Mesenchymal stem cell (in vitro differentiated cells and primary cell): ENCODE data around the gene XPO6.
"Not testable (repeated sequence)": the region's sequence is repeated elsewhere in the genome, so short reads cannot be mapped to it uniquely, and the experiment has no call there.

Experiments
- DNase-seq: peaks from one replicate; pipeline ENCODE4 v3.0.0-alpha.2; 2013
- H2AFZ ChIP-seq: one replicate; pipeline ENCODE4 v1.6.1; 2013; ENCODE audit warnings: low read depth, mild to moderate bottlenecking, control low read depth, inconsistent platforms, low read length, moderate library complexity
- H2AK5ac ChIP-seq: 2 replicates; pipeline ENCODE4 v1.6.1; 2013; ENCODE audit warnings: low read length, moderate library complexity, mild to moderate bottlenecking, inconsistent platforms; ENCODE audit not compliant: severe bottlenecking
- H2BK120ac ChIP-seq: one replicate; pipeline ENCODE4 v1.6.1; 2013; ENCODE audit warnings: low read depth, mild to moderate bottlenecking, inconsistent platforms, low read length, moderate library complexity
- H2BK12ac ChIP-seq, 2 experiments: one replicate each; pipeline ENCODE4 v1.6.1; 2013; ENCODE audit warnings: inconsistent platforms in 2 of 2, low read length in 2 of 2, mild to moderate bottlenecking in 2 of 2, moderate library complexity in 2 of 2, control low read depth in 1 of 2
- H2BK15ac ChIP-seq: one replicate; pipeline ENCODE4 v1.6.1; 2013; ENCODE audit warnings: mild to moderate bottlenecking, low read depth, inconsistent platforms; ENCODE audit not compliant: poor library complexity, severe bottlenecking
- H2BK5ac ChIP-seq: 2 replicates; pipeline ENCODE4 v1.6.1; 2013; ENCODE audit warnings: low read depth, mild to moderate bottlenecking, low read length, control low read depth, inconsistent platforms; ENCODE audit not compliant: poor library complexity, severe bottlenecking
- H3K14ac ChIP-seq, 2 experiments: one replicate each; pipeline ENCODE4 v1.6.1; 2013; ENCODE audit warnings: inconsistent platforms in 2 of 2, low read length in 2 of 2, control low read depth in 1 of 2, mild to moderate bottlenecking in 1 of 2, moderate library complexity in 1 of 2
- H3K18ac ChIP-seq, 2 experiments: one replicate each; pipeline ENCODE4 v1.6.1; 2013; ENCODE audit warnings: inconsistent platforms in 2 of 2, low read length in 2 of 2, control low read depth in 1 of 2, low read depth in 1 of 2, mild to moderate bottlenecking in 1 of 2
- H3K23ac ChIP-seq, 2 experiments: one replicate each; pipeline ENCODE4 v1.6.1; 2013; ENCODE audit warnings: inconsistent platforms in 2 of 2, low read length in 2 of 2, mild to moderate bottlenecking in 2 of 2, moderate library complexity in 2 of 2, control low read depth in 1 of 2
- H3K27ac ChIP-seq: 2 replicates; pipeline ENCODE4 v1.5.1; 2013; ENCODE audit warnings: mild to moderate bottlenecking, moderate library complexity, low read length, control low read depth, inconsistent platforms; ENCODE audit not compliant: poor library complexity, severe bottlenecking
- H3K27me3 ChIP-seq, 2 experiments: 2 replicates each; pipeline versions ENCODE4 v1.6.1 to v1.7.0; 2013; ENCODE audit warnings: low read length in 2 of 2, mild to moderate bottlenecking in 2 of 2, moderate library complexity in 2 of 2, control low read depth in 1 of 2, inconsistent platforms in 1 of 2; ENCODE audit not compliant: control insufficient read depth in 1 of 2, insufficient read depth in 1 of 2
- H3K36me3 ChIP-seq, 2 experiments: 2 replicates each; pipeline versions ENCODE4 v1.6.1 to v1.7.0; 2013; ENCODE audit warnings: low read length in 2 of 2, control low read depth in 1 of 2, inconsistent platforms in 1 of 2, low read depth in 1 of 2, mild to moderate bottlenecking in 1 of 2; ENCODE audit not compliant: insufficient read depth in 2 of 2, control insufficient read depth in 1 of 2
- H3K4ac ChIP-seq, 2 experiments: one replicate each; pipeline ENCODE4 v1.6.1; 2013; ENCODE audit warnings: inconsistent platforms in 2 of 2, low read length in 2 of 2, mild to moderate bottlenecking in 2 of 2, moderate library complexity in 2 of 2, control low read depth in 1 of 2, low read depth in 1 of 2
- H3K4me1 ChIP-seq: 2 replicates; pipeline ENCODE4 v1.6.1; 2013; ENCODE audit warnings: low read depth, low read length, control low read depth; ENCODE audit not compliant: control insufficient read depth, insufficient read depth
- H3K4me2 ChIP-seq: 2 replicates; pipeline ENCODE4 v1.6.1; 2013; ENCODE audit warnings: low read length, mild to moderate bottlenecking, inconsistent platforms; ENCODE audit not compliant: poor library complexity, severe bottlenecking
- H3K4me3 ChIP-seq, 2 experiments: 2 replicates each; pipeline versions ENCODE4 v1.5.1 to v1.7.0; 2013; ENCODE audit warnings: low read length in 2 of 2, mild to moderate bottlenecking in 2 of 2, control low read depth in 1 of 2, low read depth in 1 of 2; ENCODE audit not compliant: insufficient read depth in 1 of 2
- H3K79me1 ChIP-seq: replicated peaks from 2 replicates; pipeline ENCODE4 v1.6.1; 2013; ENCODE audit warnings: mild to moderate bottlenecking, control low read depth, low read length, inconsistent platforms; ENCODE audit not compliant: poor library complexity, severe bottlenecking
- H3K9ac ChIP-seq: 2 replicates; pipeline ENCODE4 v1.7.0; 2013; ENCODE audit warnings: mild to moderate bottlenecking, low read length, moderate library complexity
- H3K9me3 ChIP-seq: 2 replicates; pipeline ENCODE4 v1.7.0; 2013; ENCODE audit warnings: mild to moderate bottlenecking, low read length; ENCODE audit not compliant: control insufficient read depth
- H4K8ac ChIP-seq: one replicate; pipeline ENCODE4 v1.6.1; 2013; ENCODE audit warnings: inconsistent platforms, mild to moderate bottlenecking, low read length, moderate library complexity
- H4K91ac ChIP-seq: one replicate; pipeline ENCODE4 v1.6.1; 2013; ENCODE audit warnings: mild to moderate bottlenecking, low read length, inconsistent platforms
- WGBS: methylation state at CpG from one replicate; pipeline ENCODE4 v1.1.7; 2013; ENCODE audit warnings: mixed read lengths; 5-methylcytosine and 5-hydroxymethylcytosine counted together

Gene XPO6

DNA sequence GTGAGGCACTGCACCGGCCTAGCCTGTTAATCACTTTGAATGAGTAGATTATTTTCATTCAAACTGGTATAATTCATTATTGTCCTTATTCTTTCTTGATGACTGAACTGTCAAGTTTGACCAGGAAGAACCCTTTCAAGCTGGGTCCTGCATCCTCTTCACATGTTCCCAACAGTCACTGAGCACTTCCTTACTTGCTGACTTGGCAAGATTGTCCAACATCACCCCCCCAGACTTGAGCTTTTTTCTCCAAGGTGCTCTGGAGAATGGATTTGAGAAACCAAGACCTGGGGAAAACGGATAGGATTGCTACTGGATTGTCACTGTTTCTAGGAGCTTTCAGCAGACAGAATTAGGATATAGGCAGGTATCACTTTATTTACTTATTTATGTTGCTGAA lies 93.1 kb downstream of the XPO6 start:
- Histone ChIP-seq H3K9me3 (no peaks in the 10 kb centered on the region), H3K27ac (no peak overlapping the region), H2BK120ac (no peak overlapping the region), H3K27me3 (no peaks in the 10 kb centered on the region), H3K4ac (no peak overlapping the region), H2BK5ac (no peak overlapping the region), H3K79me1 (peaks cover 10% of the 10 kb centered on the region), H4K91ac (no peak overlapping the region), H2AFZ (no peak overlapping the region), H2BK15ac (no peak overlapping the region), H3K23ac (no peak overlapping the region), H3K4me1 (no peaks in the 10 kb centered on the region), H3K36me3 (peaks cover 26 to 96% of the 10 kb centered on the region in 2 experiments), H2AK5ac (no peak overlapping the region), H2BK12ac (no peak overlapping the region), H4K8ac (no peak overlapping the region), H3K4me3 (no peak overlapping the region), H3K4me2 (no peak overlapping the region), H3K14ac (no peak overlapping the region), H3K18ac (no peak overlapping the region), H3K9ac (no peak overlapping the region)
- no peak for DNase-seq
- WGBS, result no CpG with 5 or more reads among the region's 2 CpGs

- Histone ChIP-seq H4K91ac (no peak overlapping the region), H3K4me3 (no peak overlapping the region), H3K9me3 (no peaks in the 10 kb centered on the region), H3K4ac (no peak overlapping the region), H3K18ac (no peak overlapping the region), H3K27me3 (no peaks in the 10 kb centered on the region), H3K9ac (no peak overlapping the region), H2BK5ac (no peak overlapping the region), H4K8ac (no peak overlapping the region), H3K4me2 (no peak overlapping the region), H3K79me1 (peaks cover 19% of the 10 kb centered on the region), H3K4me1 (no peaks in the 10 kb centered on the region), H2BK120ac (no peak overlapping the region), H3K36me3 (peaks cover 31 to 96% of the 10 kb centered on the region in 2 experiments), H3K14ac (no peak overlapping the region), H3K23ac (no peak overlapping the region), H2AFZ (no peak overlapping the region), H2AK5ac (no peak overlapping the region), H3K27ac (no peak overlapping the region), H2BK12ac (no peak overlapping the region), H2BK15ac (no peak overlapping the region)
- no peak for DNase-seq
- WGBS, result 97% methylated on average over 6 of the region's 6 CpGs
Measured at GRCh38 chr16:28117168-28117565, 94.6 kb downstream of the XPO6 start.

- not testable (repeated sequence) for H3K4ac ChIP-seq, DNase-seq, H3K4me3 ChIP-seq, H4K8ac ChIP-seq, H2AK5ac ChIP-seq, H3K14ac ChIP-seq, H2BK5ac ChIP-seq, H2BK15ac ChIP-seq, H2BK120ac ChIP-seq, H3K9me3 ChIP-seq, H3K18ac ChIP-seq, H3K23ac ChIP-seq, H2BK12ac ChIP-seq, H2AFZ ChIP-seq, H3K27me3 ChIP-seq, H3K9ac ChIP-seq, H3K4me1 ChIP-seq, H4K91ac ChIP-seq, H3K4me2 ChIP-seq, H3K27ac ChIP-seq
- WGBS, result over 99% methylated on average over 6 of the region's 6 CpGs
- H3K79me1 ChIP-seq, result peaks cover 20% of the 10 kb centered on the region
- peaks cover 37 to 96% of the 10 kb centered on the region in 2 experiments for H3K36me3 ChIP-seq
Measured at GRCh38 chr16:28115866-28116265, 95.9 kb downstream of the XPO6 start.

DNA sequence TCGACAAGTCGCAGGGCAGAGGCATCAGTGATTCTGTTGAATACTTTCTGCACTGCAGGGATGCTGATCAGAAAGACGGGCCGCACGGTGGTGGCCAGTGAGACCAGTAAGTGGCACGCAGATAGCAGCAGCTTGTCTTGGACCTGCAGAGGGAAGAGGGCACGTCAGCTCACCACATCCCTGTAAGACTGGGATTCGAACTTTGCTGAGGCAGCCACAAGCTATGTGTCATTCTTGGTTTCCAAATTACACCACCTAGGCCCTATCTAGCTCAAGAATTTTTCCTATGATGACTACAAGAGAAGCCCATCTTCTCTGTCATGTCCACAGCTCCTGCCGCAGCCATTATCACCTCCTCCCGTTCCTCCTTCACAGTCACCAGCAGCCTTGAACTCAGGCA lies 98.9 kb downstream of the XPO6 start:
- DNase-seq, result no peak
- no peak overlapping the region for H3K4ac ChIP-seq
- 99% methylated on average over 10 of the region's 10 CpGs for WGBS
- no peak overlapping the region for H4K8ac ChIP-seq
- peak overlapping the region; percentile 10 for H4K91ac ChIP-seq
- H3K4me1 ChIP-seq, result peaks cover 3% of the 10 kb centered on the region
- no peak overlapping the region for H3K4me3 ChIP-seq
- no peaks in the 10 kb centered on the region for H3K27me3 ChIP-seq
- H3K18ac ChIP-seq, result no peak overlapping the region
- peaks cover 48 to 95% of the 10 kb centered on the region in 2 experiments for H3K36me3 ChIP-seq
- H3K27ac ChIP-seq, result no peak overlapping the region
- H3K9ac ChIP-seq, result no peak overlapping the region
- peak overlapping the region in 1 of 2 experiments; percentile 9 for H3K23ac ChIP-seq
- H2BK12ac ChIP-seq, result no peak overlapping the region
- H2BK120ac ChIP-seq, result no peak overlapping the region
- peaks cover 32% of the 10 kb centered on the region for H3K79me1 ChIP-seq
- no peak overlapping the region for H2AFZ ChIP-seq
- H3K14ac ChIP-seq, result no peak overlapping the region
- H2BK5ac ChIP-seq, result no peak overlapping the region
- H2BK15ac ChIP-seq, result no peak overlapping the region
- H2AK5ac ChIP-seq, result no peak overlapping the region
- H3K9me3 ChIP-seq, result no peaks in the 10 kb centered on the region
- no peak overlapping the region for H3K4me2 ChIP-seq
